ENCODE data around the gene TLR6. TPM values are rescaled to one million over a fixed set of nuclear protein-coding genes. Genes with fewer than 3 reads are reported as not detected.
"Not testable (repeated sequence)": the region's sequence is repeated elsewhere in the genome, so short reads cannot be mapped to it uniquely, and the experiment has no call there.

The TLR6 gene
- total and polyA plus RNA-seq, 4 donors, result 0.26 to 2.1 (median 1.3) TPM

GRCh38 chr4:38780833-38781484, 75.7 kb downstream of the TLR6 start:
- DNase-seq (ENCODE audit: low spot score), result no peak
- TF ChIP-seq, protein P1, sequence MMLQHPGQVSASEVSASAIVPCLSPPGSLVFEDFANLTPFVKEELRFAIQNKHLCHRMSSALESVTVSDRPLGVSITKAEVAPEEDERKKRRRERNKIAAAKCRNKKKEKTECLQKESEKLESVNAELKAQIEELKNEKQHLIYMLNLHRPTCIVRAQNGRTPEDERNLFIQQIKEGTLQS (IDR thresholded peaks at IDR 0.05), result no peak
- TF ChIP-seq FOXA1 (IDR thresholded peaks at IDR 0.05), result no peak
- no peaks in the 10 kb centered on the region for H3K27me3 ChIP-seq (ENCODE audit: control insufficient read depth in 4 of 4, insufficient read depth in 4 of 4, low read length in 3 of 4)
- H3K9me3 ChIP-seq (ENCODE audit: control insufficient read depth in 4 of 4, low read length in 3 of 4), result no peaks in the 10 kb centered on the region
- no peak overlapping the region for H3K9ac ChIP-seq (ENCODE audit: low read depth in 1 of 2, low read length in 2 of 2)
- no peak overlapping the region for H3K27ac ChIP-seq (ENCODE audit: low read depth in 1 of 2, low read length in 2 of 2)
- peaks cover 0 to 5% (median under 1%) of the 10 kb centered on the region in 4 donors for H3K4me1 ChIP-seq (ENCODE audit: control insufficient read depth in 4 of 4, insufficient read depth in 4 of 4, low read length in 3 of 4)
- H3K4me3 ChIP-seq (ENCODE audit: low read depth in 1 of 3, low read length in 3 of 3), result no peak overlapping the region
- WGBS, result 92% methylated on average over 4 of the region's 4 CpGs
- H3K36me3 ChIP-seq (ENCODE audit: control insufficient read depth in 4 of 4, insufficient read depth in 3 of 4, low read depth in 1 of 4, low read length in 3 of 4), result peaks cover 0 to 1% (median 0%) of the 10 kb centered on the region in 4 donors

GRCh38 chr4:38779790-38780189, 76.8 kb downstream of the TLR6 start:
- 89% methylated on average over 5 of the region's 5 CpGs for WGBS
- H3K9ac ChIP-seq (ENCODE audit: low read depth in 1 of 2, low read length in 2 of 2), result no peak overlapping the region
- peaks cover 0 to 1% (median 0%) of the 10 kb centered on the region in 4 donors for H3K36me3 ChIP-seq (ENCODE audit: control insufficient read depth in 4 of 4, insufficient read depth in 3 of 4, low read depth in 1 of 4, low read length in 3 of 4)
- DNase-seq (ENCODE audit: low spot score), result no peak
- peaks cover 0 to 5% (median under 1%) of the 10 kb centered on the region in 4 donors for H3K4me1 ChIP-seq (ENCODE audit: control insufficient read depth in 4 of 4, insufficient read depth in 4 of 4, low read length in 3 of 4)
- TF ChIP-seq YY1 (IDR thresholded peaks at IDR 0.05), result no peak
- TF ChIP-seq HNF4A (conservative IDR thresholded peaks at IDR 0.05), result no peak
- TF ChIP-seq JUND (IDR thresholded peaks at IDR 0.05), result no peak
- TF ChIP-seq NR2F2 (IDR thresholded peaks at IDR 0.05), result no peak
- TF ChIP-seq HNF4G (IDR thresholded peaks at IDR 0.05), result no peak
- no peak for TF ChIP-seq EGR1 (IDR thresholded peaks at IDR 0.05; ENCODE audit: low read depth in 2 of 2)
- no peak for TF ChIP-seq TAF1 (conservative IDR thresholded peaks at IDR 0.05)
- TF ChIP-seq, protein P2, sequence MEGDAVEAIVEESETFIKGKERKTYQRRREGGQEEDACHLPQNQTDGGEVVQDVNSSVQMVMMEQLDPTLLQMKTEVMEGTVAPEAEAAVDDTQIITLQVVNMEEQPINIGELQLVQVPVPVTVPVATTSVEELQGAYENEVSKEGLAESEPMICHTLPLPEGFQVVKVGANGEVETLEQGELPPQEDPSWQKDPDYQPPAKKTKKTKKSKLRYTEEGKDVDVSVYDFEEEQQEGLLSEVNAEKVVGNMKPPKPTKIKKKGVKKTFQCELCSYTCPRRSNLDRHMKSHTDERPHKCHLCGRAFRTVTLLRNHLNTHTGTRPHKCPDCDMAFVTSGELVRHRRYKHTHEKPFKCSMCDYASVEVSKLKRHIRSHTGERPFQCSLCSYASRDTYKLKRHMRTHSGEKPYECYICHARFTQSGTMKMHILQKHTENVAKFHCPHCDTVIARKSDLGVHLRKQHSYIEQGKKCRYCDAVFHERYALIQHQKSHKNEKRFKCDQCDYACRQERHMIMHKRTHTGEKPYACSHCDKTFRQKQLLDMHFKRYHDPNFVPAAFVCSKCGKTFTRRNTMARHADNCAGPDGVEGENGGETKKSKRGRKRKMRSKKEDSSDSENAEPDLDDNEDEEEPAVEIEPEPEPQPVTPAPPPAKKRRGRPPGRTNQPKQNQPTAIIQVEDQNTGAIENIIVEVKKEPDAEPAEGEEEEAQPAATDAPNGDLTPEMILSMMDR (IDR thresholded peaks at IDR 0.05; ENCODE audit: low read depth, low read length, missing input control), result no peak
- no peak for TF ChIP-seq RAD21 (IDR thresholded peaks at IDR 0.05)
- no peak for TF ChIP-seq SP1 (IDR thresholded peaks at IDR 0.05)
- TF ChIP-seq RXRA (IDR thresholded peaks at IDR 0.05), result no peak
- no peak overlapping the region for H3K4me3 ChIP-seq (ENCODE audit: low read depth in 1 of 3, low read length in 3 of 3)
- no peak overlapping the region for H3K27ac ChIP-seq (ENCODE audit: low read depth in 1 of 2, low read length in 2 of 2)
- H3K9me3 ChIP-seq (ENCODE audit: control insufficient read depth in 4 of 4, low read length in 3 of 4), result no peaks in the 10 kb centered on the region
- H3K27me3 ChIP-seq (ENCODE audit: control insufficient read depth in 4 of 4, insufficient read depth in 4 of 4, low read length in 3 of 4), result no peaks in the 10 kb centered on the region

DNA sequence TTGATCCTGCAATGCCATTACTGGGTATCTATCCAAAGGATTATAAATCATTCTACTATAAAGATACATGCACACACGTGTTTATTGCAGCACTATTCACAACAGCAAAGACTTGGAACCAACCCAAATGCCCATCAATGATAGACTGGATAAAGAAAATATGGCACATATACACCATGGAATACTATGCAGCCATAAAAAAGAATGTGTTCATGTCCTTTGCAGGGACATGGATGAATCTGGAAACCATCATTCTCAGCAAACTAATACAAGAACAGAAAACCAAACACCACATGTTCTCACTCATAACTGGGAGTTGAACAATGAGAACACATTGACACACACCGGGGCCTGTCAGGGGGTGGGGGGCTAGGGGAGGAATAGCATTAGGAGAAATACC, 78.7 kb downstream of the TLR6 start:
- not testable (repeated sequence) for DNase-seq (ENCODE audit: low spot score); H3K4me3 ChIP-seq (ENCODE audit: low read depth in 1 of 3, low read length in 3 of 3); H3K27ac ChIP-seq (ENCODE audit: low read depth in 1 of 2, low read length in 2 of 2); H3K9ac ChIP-seq (ENCODE audit: low read depth in 1 of 2, low read length in 2 of 2); H3K9me3 ChIP-seq (ENCODE audit: control insufficient read depth in 4 of 4, low read length in 3 of 4); H3K4me1 ChIP-seq (ENCODE audit: control insufficient read depth in 4 of 4, insufficient read depth in 4 of 4, low read length in 3 of 4); H3K36me3 ChIP-seq (ENCODE audit: control insufficient read depth in 4 of 4, insufficient read depth in 3 of 4, low read depth in 1 of 4, low read length in 3 of 4); H3K27me3 ChIP-seq (ENCODE audit: control insufficient read depth in 4 of 4, insufficient read depth in 4 of 4, low read length in 3 of 4)
- WGBS, result 80% methylated on average over 2 of the region's 2 CpGs

GRCh38 chr4:38775326-38775725, 81.3 kb downstream of the TLR6 start:
- H3K4me1 ChIP-seq (ENCODE audit: control insufficient read depth in 4 of 4, insufficient read depth in 4 of 4, low read length in 3 of 4), result no peaks in the 10 kb centered on the region
- H3K4me3 ChIP-seq (ENCODE audit: low read depth in 1 of 3, low read length in 3 of 3), result no peak overlapping the region
- peaks cover 0 to 1% (median 0%) of the 10 kb centered on the region in 4 donors for H3K36me3 ChIP-seq (ENCODE audit: control insufficient read depth in 4 of 4, insufficient read depth in 3 of 4, low read depth in 1 of 4, low read length in 3 of 4)
- H3K27ac ChIP-seq (ENCODE audit: low read depth in 1 of 2, low read length in 2 of 2), result no peak overlapping the region
- DNase-seq (ENCODE audit: low spot score), result no peak
- 87% methylated on average over 2 of the region's 2 CpGs for WGBS
- no peaks in the 10 kb centered on the region for H3K9me3 ChIP-seq (ENCODE audit: control insufficient read depth in 4 of 4, low read length in 3 of 4)
- H3K9ac ChIP-seq (ENCODE audit: low read depth in 1 of 2, low read length in 2 of 2), result no peak overlapping the region
- TF ChIP-seq EGR1 (IDR thresholded peaks at IDR 0.05; ENCODE audit: low read depth in 2 of 2) (no peak), REST (IDR thresholded peaks at IDR 0.05) (no peak), HNF4A (conservative IDR thresholded peaks at IDR 0.05) (no peak), GABPA (IDR thresholded peaks at IDR 0.05 in 1 of 2, conservative IDR thresholded peaks at IDR 0.05 in 1 of 2) (no peak), FOXA1 (IDR thresholded peaks at IDR 0.05) (no peak)
- H3K27me3 ChIP-seq (ENCODE audit: control insufficient read depth in 4 of 4, insufficient read depth in 4 of 4, low read length in 3 of 4), result no peaks in the 10 kb centered on the region
